Stimulated activated naive CD8-positive, alpha-beta T cell treated with anti-CD3 and anti-CD28 coated beads, Interleukin-15, Interleukin-2, amounts not matched to agents 100 ng/mL and 50 ng/mL, for 24 hours (primary cell): Measurements from ENCODE around the gene OPCML.

ENCODE experiments used
- H3K27ac Mint-ChIP-seq: one replicate; pipeline ENCODE4 v1.8.0; 2021; ENCODE audit warnings: mild to moderate bottlenecking, mixed read lengths
- H3K27me3 Mint-ChIP-seq: one replicate; pipeline ENCODE4 v1.8.0; 2021; ENCODE audit warnings: mixed read lengths
- H3K36me3 Mint-ChIP-seq: one replicate; pipeline ENCODE4 v1.8.0; 2021; ENCODE audit warnings: low read depth, mixed read lengths
- H3K4me1 Mint-ChIP-seq: one replicate; pipeline ENCODE4 v1.8.0; 2021; ENCODE audit warnings: low read depth, mixed read lengths
- H3K4me3 Mint-ChIP-seq: one replicate; pipeline ENCODE4 v1.8.0; 2021; ENCODE audit warnings: mild to moderate bottlenecking, mixed read lengths
- H3K9me3 Mint-ChIP-seq: one replicate; pipeline ENCODE4 v1.8.0; 2021; ENCODE audit warnings: mixed read lengths

Gene OPCML

DNA sequence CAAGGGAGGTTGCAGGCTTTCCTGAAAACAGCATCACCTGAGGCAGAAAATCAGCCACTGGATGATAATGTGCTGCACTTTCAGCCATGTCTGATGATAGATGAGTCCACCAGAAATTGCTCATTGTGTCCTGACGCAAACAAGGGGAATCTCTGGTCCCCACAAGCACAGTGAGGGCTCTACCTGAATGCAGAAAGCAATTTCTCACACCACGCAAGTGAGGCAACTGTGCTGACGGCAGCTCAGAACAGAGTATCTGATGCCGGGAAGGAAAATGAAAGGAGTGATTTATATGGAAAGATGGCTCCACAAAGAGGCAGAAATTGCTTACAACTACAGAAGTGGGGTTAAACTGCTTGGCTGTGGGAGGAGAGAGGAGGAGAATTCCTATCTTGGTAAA, 867.1 kb downstream of the OPCML start:
- Mint-ChIP-seq H3K4me1 (no peaks in the 10 kb centered on the region), H3K9me3 (no peaks in the 10 kb centered on the region), H3K27ac (no peak overlapping the region), H3K4me3 (no peak overlapping the region), H3K36me3 (no peaks in the 10 kb centered on the region), H3K27me3 (no peaks in the 10 kb centered on the region)

DNA sequence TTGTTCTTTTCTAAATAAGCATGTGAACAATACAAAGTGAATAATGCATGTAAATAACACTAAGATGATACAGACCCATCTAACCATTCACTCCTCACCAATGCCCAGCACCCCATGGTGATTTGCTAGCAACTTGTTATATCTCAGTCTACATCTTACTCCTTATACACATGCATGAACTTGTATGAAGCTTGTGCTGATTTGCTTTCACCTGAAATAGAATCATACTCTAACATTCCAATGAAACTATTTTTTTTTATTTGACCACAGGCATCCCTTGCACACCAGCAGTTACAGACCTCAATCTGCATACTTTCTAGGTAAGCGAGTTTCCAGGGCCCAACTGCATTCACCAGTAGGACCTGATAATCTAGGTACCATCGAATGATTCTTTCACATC, 873.6 kb downstream of the OPCML start:
- Mint-ChIP-seq H3K9me3 (peaks cover 3% of the 10 kb centered on the region), H3K27ac (no peak overlapping the region), H3K4me3 (no peak overlapping the region), H3K27me3 (no peaks in the 10 kb centered on the region), H3K4me1 (no peaks in the 10 kb centered on the region), H3K36me3 (no peaks in the 10 kb centered on the region)

DNA sequence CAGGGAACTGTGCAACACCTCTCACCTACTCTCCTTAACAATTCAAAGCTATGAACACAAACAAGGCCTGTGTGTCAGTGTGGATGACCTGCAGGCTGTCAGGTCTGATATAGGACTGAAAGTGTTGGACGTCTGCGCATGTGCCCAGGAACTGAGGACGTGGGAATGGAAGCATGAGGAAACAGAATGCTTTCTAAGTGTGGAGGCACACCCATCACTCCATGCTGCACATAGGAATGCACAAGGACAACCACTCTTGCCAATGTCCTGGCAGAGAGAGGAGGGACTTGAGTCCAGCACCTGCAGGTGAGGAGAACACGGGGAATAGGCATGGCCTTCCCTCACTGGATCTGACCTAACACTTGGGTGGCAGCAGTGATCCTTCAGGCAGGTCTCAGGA, 874.3 kb downstream of the OPCML start:
- no peaks in the 10 kb centered on the region for H3K36me3 Mint-ChIP-seq
- H3K27ac Mint-ChIP-seq, result no peak overlapping the region
- no peak overlapping the region for H3K4me3 Mint-ChIP-seq
- no peaks in the 10 kb centered on the region for H3K27me3 Mint-ChIP-seq
- H3K4me1 Mint-ChIP-seq, result no peaks in the 10 kb centered on the region
- H3K9me3 Mint-ChIP-seq, result peaks cover 3% of the 10 kb centered on the region

DNA sequence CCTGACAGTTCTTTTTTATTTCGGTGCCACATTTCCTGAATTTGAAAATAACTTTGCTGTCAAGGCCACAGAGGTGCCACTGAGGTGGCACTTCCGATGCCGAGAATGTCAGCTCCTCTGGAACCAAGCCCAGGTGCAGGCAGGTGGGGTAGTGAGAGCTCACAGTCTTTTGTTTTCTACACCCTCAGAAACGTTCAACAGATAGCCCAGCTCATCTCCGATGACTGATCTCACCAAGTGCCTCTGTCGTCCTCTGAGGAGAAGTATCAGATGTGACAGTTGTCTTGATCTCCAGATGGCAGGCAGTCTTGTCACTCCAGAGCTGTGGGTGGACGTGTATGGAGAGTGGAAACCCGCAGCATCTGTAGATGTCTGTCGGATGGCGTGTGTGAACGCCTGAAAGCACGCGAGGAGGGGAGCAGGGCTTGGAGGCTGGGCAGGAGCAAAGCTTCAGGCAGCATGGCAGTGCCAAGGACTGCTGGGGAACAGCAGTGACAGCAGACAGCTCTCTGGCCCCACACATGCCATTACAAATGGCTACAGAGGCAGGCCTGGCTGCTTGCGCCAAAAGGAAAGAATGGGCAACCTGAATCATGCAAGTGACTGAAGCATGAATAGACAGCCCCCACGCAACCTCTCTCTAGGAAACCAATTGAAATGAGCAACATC, 877.0 kb downstream of the OPCML start:
- Mint-ChIP-seq H3K4me3 (no peak overlapping the region), H3K4me1 (no peaks in the 10 kb centered on the region), H3K27ac (no peak overlapping the region), H3K36me3 (no peaks in the 10 kb centered on the region), H3K27me3 (no peaks in the 10 kb centered on the region), H3K9me3 (peaks cover 3% of the 10 kb centered on the region)

DNA sequence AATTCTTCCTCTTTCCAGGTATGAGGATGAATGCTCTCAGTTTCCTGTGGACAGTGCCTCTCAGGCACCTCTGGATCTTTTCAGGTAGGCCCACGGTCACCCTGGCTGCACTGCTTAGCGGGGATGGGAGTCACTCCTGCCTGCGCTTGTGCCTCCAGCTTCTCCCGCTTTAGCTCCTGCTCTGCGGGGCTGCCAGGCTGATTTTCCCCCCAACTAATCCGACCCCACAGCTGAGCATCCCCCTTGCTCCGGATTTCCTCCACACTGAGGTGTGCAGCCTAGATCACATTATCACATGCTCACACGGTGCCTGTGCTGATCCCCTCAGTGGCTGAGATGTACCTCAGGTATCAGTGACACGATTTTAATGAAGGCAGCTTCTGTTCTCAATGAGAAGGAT, 879.1 kb downstream of the OPCML start:
- Mint-ChIP-seq H3K9me3 (peaks cover 3% of the 10 kb centered on the region), H3K36me3 (no peaks in the 10 kb centered on the region), H3K4me3 (no peak overlapping the region), H3K27ac (no peak overlapping the region), H3K27me3 (no peaks in the 10 kb centered on the region), H3K4me1 (no peaks in the 10 kb centered on the region)

DNA sequence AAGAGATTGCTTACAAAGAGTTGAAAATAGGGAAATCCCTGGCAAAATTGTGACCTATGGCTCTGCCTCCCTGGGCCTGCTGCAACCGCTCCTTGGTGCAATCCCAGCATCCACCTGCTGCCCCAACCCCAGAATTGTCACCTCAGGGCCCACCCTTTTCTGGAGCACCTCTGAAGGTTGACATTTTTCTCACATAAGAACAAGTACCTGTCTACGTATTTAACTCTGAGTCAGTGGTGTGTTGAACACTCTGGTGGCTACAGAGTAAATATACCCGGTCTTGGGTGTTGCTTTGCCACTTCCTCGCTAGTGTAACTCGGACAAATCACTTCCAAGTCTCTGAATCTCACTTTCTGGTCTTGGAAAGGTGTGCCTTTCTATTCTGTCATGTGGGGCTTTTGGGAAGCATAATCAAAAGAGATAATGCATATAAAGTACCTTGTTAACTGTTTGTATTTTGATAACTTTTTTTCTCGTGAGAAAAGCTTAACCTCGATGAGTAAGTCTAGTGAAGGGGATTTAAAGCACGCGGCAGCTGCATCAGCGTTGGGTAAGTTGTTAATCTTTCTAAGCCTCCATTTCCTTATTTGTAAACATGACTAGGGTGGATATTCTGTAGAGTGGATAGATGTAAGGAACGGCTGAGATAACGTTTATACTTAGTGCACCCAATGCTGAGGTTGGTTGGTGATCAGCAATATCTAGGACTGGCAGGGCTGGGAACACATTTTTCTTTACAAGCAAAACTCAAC, 881.2 kb downstream of the OPCML start:
- H3K9me3 Mint-ChIP-seq, result no peaks in the 10 kb centered on the region
- no peak overlapping the region for H3K4me3 Mint-ChIP-seq
- no peaks in the 10 kb centered on the region for H3K36me3 Mint-ChIP-seq
- H3K27me3 Mint-ChIP-seq, result no peaks in the 10 kb centered on the region
- H3K4me1 Mint-ChIP-seq, result no peaks in the 10 kb centered on the region
- H3K27ac Mint-ChIP-seq, result no peak overlapping the region

DNA sequence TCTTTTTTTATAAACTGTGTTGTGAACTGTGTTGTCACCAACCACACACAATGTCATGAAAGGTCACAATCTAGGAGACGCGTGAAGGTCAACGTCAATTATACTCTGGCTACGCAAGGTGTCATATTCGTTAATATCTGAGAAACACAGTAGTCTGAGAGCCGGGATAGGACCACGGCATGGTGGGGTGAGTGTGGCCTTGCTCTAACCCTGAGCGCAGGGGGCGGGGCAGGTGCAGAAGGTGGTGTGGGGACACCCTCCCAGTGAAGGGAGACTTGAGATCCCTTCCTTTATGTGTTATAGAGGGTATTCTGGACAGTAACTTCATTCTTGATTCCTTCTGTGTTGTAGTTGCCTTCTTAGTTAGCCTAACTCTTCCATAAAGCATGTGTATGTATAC, 883.0 kb downstream of the OPCML start:
- Mint-ChIP-seq H3K4me3 (no peak overlapping the region), H3K4me1 (no peaks in the 10 kb centered on the region), H3K9me3 (no peaks in the 10 kb centered on the region), H3K36me3 (no peaks in the 10 kb centered on the region), H3K27me3 (no peaks in the 10 kb centered on the region), H3K27ac (no peak overlapping the region)

DNA sequence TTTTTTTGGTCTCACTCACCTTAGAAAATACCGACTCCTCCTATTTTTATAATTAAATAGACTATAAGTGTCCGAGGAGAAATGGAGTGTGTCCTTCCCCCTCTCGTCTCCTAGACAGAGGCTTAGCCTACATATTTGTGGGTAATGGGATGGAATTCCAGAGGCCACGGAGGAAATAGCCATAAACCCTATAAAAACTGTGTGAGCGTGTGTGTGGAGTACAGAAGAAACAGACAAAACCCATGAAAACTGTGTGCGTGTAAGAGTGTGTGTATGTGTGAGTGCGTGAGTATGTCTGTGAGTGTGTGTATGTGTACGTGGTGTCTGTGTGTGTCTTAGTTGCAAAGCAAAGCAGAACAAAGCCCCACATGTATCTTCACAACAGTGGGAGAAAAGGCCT, 883.5 kb downstream of the OPCML start:
- Mint-ChIP-seq H3K27ac (no peak overlapping the region), H3K4me3 (no peak overlapping the region), H3K9me3 (no peaks in the 10 kb centered on the region), H3K36me3 (no peaks in the 10 kb centered on the region), H3K27me3 (no peaks in the 10 kb centered on the region), H3K4me1 (no peaks in the 10 kb centered on the region)

DNA sequence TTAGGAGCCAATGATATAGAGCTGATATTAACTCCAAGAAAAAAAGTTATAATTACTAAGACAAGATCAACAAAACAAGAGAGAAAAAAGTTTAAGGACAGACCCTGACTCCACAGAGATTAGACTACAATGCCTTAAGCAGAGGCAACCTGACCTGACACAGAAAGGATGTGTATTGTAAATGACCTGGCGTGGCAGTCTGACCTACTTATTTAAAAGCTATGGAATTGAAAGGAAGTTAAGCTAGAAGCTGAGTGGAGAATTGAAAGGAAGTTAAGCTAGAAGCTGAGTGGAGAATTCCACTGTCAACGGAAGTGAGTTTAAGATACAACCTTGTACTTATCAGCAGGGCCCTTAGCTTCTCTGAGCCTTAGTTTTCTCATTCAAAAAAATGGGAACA, 885.4 kb downstream of the OPCML start:
- Mint-ChIP-seq H3K36me3 (no peaks in the 10 kb centered on the region), H3K4me3 (no peak overlapping the region), H3K27me3 (peaks cover 4% of the 10 kb centered on the region), H3K9me3 (no peaks in the 10 kb centered on the region), H3K27ac (no peak overlapping the region), H3K4me1 (no peaks in the 10 kb centered on the region)

DNA sequence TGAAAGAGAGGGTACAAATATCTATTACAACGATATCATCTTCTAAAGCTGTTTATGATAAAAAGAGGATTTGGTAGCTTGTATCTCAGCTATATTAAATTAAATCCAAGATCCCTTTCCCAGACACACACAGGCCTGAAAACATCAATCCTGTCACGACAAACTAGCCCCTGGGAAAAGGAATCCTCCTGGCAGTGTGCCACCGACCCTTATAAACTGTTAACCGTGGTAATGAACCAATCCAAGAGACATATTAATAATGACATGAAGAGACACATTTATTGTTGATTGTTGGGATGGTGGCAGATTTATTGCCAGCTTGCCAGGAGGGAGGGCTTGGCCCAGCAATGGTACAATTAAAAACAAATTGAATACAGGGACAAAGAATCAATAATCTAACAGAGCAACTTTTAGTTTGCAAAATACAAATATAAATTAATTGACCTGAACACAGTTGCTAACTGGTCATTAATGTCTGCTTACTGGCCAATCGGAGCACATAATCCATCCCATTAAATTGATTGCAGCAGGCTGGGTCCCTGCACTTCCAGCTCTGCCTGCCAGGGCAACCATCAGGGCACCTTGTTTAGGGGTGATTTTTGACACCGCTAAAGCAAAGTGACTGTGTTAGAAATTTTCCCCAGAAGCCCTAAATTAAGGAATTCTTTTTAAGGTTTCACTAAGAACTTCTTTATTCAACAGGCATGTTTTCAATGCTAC, 887.6 kb downstream of the OPCML start:
- H3K4me3 Mint-ChIP-seq, result no peak overlapping the region
- H3K4me1 Mint-ChIP-seq, result no peaks in the 10 kb centered on the region
- H3K27me3 Mint-ChIP-seq, result peaks cover 4% of the 10 kb centered on the region
- no peaks in the 10 kb centered on the region for H3K36me3 Mint-ChIP-seq
- H3K27ac Mint-ChIP-seq, result no peak overlapping the region
- H3K9me3 Mint-ChIP-seq, result no peaks in the 10 kb centered on the region

DNA sequence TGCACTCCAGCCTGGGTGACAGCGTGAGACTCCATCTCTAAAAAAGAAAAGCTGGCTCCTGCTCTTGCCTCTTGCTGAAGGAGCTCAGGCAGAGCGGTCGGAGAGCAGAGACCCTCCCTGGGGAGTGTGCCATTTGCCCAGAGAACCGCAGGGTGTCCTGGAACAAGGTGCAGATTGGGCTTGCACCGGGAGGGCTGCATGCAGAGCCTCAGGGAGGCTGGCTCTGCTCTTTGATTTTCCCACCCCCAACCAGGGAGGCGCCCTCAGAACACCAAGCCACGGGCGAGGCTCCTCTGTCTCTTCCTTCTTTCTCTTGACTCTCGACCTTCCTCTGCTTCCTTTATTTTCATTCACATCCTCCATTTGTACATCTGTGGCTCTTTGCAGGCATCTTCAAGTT, 889.1 kb downstream of the OPCML start:
- Mint-ChIP-seq H3K27ac (no peak overlapping the region), H3K27me3 (peaks cover 4% of the 10 kb centered on the region), H3K4me1 (no peaks in the 10 kb centered on the region), H3K36me3 (no peaks in the 10 kb centered on the region), H3K4me3 (no peak overlapping the region), H3K9me3 (no peaks in the 10 kb centered on the region)

DNA sequence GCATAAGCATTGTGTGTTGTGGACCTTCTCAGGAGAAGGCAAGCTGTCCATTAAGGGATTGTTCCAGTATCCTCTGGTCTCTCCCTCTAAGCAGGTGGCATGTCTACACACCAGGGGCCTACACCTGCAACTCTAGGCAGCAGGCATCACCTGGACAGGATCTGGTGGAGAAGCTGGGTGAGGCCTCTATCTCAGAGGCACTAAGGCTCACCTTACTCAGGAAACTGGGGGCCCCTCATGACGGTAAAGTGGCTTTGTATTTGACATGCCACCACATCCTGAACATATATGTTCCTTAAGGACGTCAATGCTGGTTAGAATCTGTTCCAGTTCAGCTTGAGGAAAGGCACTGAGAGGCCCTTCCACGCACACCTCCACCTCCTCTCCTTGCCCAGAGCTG, 891.3 kb downstream of the OPCML start:
- H3K4me3 Mint-ChIP-seq, result no peak overlapping the region
- H3K4me1 Mint-ChIP-seq, result no peaks in the 10 kb centered on the region
- no peaks in the 10 kb centered on the region for H3K36me3 Mint-ChIP-seq
- H3K27me3 Mint-ChIP-seq, result peaks cover 4% of the 10 kb centered on the region
- H3K27ac Mint-ChIP-seq, result no peak overlapping the region
- H3K9me3 Mint-ChIP-seq, result no peaks in the 10 kb centered on the region

DNA sequence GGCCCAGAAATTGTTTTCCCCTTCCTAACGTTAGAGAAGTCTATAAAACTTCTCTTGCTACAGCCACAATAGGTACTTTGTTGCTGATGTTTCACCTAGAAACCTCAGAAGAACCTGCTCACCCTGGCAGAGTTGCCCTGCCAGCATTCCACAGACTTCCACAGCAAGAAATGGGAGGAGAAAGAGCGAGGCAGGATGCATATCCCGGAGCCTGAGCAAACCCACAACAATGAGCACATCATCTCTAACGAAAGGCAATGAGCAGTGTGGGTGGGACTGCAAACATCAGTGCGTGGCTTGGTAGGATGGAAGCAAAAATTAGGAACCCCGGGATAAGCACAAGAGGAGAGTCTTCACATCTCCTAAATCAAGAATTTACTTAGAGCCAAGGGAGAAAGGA, 892.3 kb downstream of the OPCML start:
- no peaks in the 10 kb centered on the region for H3K36me3 Mint-ChIP-seq
- no peaks in the 10 kb centered on the region for H3K9me3 Mint-ChIP-seq
- H3K4me3 Mint-ChIP-seq, result no peak overlapping the region
- H3K4me1 Mint-ChIP-seq, result no peaks in the 10 kb centered on the region
- H3K27me3 Mint-ChIP-seq, result peaks cover 4% of the 10 kb centered on the region
- H3K27ac Mint-ChIP-seq, result no peak overlapping the region

DNA sequence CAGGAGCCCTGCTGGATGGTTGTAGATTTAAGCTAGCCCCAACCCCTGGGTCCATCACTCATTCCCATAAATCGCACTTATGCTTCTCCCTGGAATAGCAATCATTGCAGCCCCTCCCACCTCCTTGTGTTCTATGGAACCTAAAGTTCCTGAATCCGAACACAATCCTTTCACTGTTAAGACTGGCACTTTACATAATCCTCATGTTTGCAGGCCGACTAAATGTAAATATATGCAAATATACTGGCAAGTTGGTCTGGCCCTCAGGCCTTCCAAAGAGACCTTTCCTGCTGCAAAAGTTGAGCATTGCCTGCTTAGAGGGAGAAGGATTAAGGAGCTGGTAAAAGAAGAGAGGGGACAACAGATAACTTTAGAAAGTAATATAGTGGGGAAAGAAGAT, 892.9 kb downstream of the OPCML start:
- Mint-ChIP-seq H3K36me3 (no peaks in the 10 kb centered on the region), H3K27me3 (peaks cover 4% of the 10 kb centered on the region), H3K4me3 (no peak overlapping the region), H3K4me1 (no peaks in the 10 kb centered on the region), H3K9me3 (no peaks in the 10 kb centered on the region), H3K27ac (no peak overlapping the region)

DNA sequence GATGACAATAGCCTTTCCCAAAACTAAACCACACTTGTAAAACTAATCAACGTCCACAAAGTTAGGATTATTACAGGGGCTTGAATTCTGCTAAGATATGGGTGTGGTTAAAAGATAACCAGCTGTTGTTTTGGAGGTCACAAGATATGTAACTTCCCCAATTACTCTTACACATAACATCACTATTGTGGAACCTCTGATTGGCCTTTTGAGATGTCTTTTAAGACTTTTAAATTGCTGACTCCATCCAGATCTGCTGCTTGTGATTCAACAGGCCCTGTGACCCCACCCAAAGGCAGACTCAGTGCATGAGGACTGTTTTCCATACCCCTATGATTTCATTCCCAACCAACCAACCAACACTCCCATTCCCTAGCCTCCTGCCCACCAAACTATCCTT, 893.9 kb downstream of the OPCML start:
- Mint-ChIP-seq H3K4me1 (no peaks in the 10 kb centered on the region), H3K4me3 (no peak overlapping the region), H3K36me3 (no peaks in the 10 kb centered on the region), H3K27ac (no peak overlapping the region), H3K27me3 (peaks cover 1% of the 10 kb centered on the region), H3K9me3 (no peaks in the 10 kb centered on the region)
